ENCODE data around the gene USP33. TPM values are rescaled to one million over a fixed set of nuclear protein-coding genes. Genes with fewer than 3 reads are reported as not detected.

Gene USP33
- total and polyA plus RNA-seq, 10 of the 15 experiments (the other 5 are each of a cell fraction or from before 2014, with no cell fraction given): 13.1 to 49.9 (median 32.2) TPM

GRCh38 chr1:77779529-77780281 is 20.1 kb upstream of the USP33 start, which contains the start of gene MIGA1:
MIGA1 (plus strand) TSS chr1:77779649; CDS start chr1:77783253, 3,604 bp downstream.
- intact Hi-C loops (cut with micrococcal nuclease; ENCODE audit: unreplicated experiment): no loop called here
- RAD21 ChIA-PET (ENCODE audit: unreplicated experiment): interaction anchor here (0.7 to 2.3 kb wide), 6 partner anchors 9 to 234 kb away, joined by 3 to 12 read pairs (median 4); no protein-coding TSS in a partner anchor
- TF ChIP-seq HCFC1 (IDR thresholded peaks at IDR 0.05; ENCODE audit: low read length): peak; percentile 80
- no peak for TF ChIP-seq CBFB (IDR thresholded peaks at IDR 0.05; ENCODE audit: low read depth)
- TF ChIP-seq SRF (IDR thresholded peaks at IDR 0.05; ENCODE audit: low read depth in 2 of 2, low read length in 2 of 2): peak in 1 of 2 experiments; percentile 3; a peak in 1 of 4 replicates
- peak; percentile 48; the same call in 1 of the 2 replicates for TF ChIP-seq NR2F1 (conservative IDR thresholded peaks at IDR 0.05)
- no peak for TF ChIP-seq MTA3 (IDR thresholded peaks at IDR 0.05; ENCODE audit: borderline replicate concordance, low read length)
- no peak for TF ChIP-seq PAX5 (IDR thresholded peaks at IDR 0.05; ENCODE audit: borderline replicate concordance, low read depth, low read length)
- TF ChIP-seq CREM (IDR thresholded peaks at IDR 0.05; ENCODE audit: low read depth): peak; percentile 89
- no peak for TF ChIP-seq HDAC2 (IDR thresholded peaks at IDR 0.05)
- 0 out of 3 replicates have a peak, but pooled peaks have one; percentile 16 for TF ChIP-seq POU2F2 (IDR thresholded peaks at IDR 0.05; ENCODE audit: borderline replicate concordance, low read depth, low read length)
- peak; percentile 45; the same call in 1 of the 2 replicates for TF ChIP-seq POLR2AphosphoS5 (IDR thresholded peaks at IDR 0.05; ENCODE audit: low read length)
- TF ChIP-seq WRNIP1 (IDR thresholded peaks at IDR 0.05; ENCODE audit: borderline replicate concordance, low read depth, low read length): no peak
- peak; percentile 71 for TF ChIP-seq MXI1 (IDR thresholded peaks at IDR 0.05; ENCODE audit: low read depth, low read length)
- no peak for TF ChIP-seq CEBPB (IDR thresholded peaks at IDR 0.05; ENCODE audit: borderline replicate concordance in 1 of 2, low read depth in 2 of 2, low read length in 2 of 2)
- peak; percentile 42; the same call in 1 of the 2 replicates for TF ChIP-seq NBN (IDR thresholded peaks at IDR 0.05)
- TF ChIP-seq MTA2 (IDR thresholded peaks at IDR 0.05; ENCODE audit: low read depth): peak; percentile 82
- TF ChIP-seq NR2C2 (IDR thresholded peaks at IDR 0.05; ENCODE audit: borderline replicate concordance, control insufficient read depth, insufficient read length, low read depth): peak; percentile 63
- TF ChIP-seq IKZF1 (conservative IDR thresholded peaks at IDR 0.05): peak; percentile 68
- TF ChIP-seq NKRF (conservative IDR thresholded peaks at IDR 0.05): peak; percentile 37; the same call in 1 of the 2 replicates
- TF ChIP-seq RFX5 (IDR thresholded peaks at IDR 0.05; ENCODE audit: low read depth, low read length): no peak

More at GRCh38 chr1:77779529-77780281, 20.1 kb upstream of the USP33 start, which contains the start of gene MIGA1:
- Histone ChIP-seq H3K9ac (ENCODE audit: control insufficient read depth, insufficient read depth, low read length) (peak within 1 kb of the TSS; percentile 76), H3K36me3 (ENCODE audit: control insufficient read depth in 2 of 2, insufficient read depth in 2 of 2, low read length in 1 of 2) (peaks cover 0 to under 1% of the 10 kb centered on the region in 2 experiments; a peak in 3 of 4 replicates), H3K4me2 (ENCODE audit: control insufficient read depth, insufficient read depth) (peak within 1 kb of the TSS; percentile 63), H4K20me1 (ENCODE audit: control insufficient read depth, insufficient read depth) (no peaks in the 10 kb centered on the region), H3K79me2 (ENCODE audit: control insufficient read depth, insufficient read depth, low read length) (peaks cover 29% of the 10 kb centered on the region), H3K9me3 (replicated peaks; ENCODE audit: control insufficient read depth, insufficient read depth, low read length) (no peaks in the 10 kb centered on the region; the same call in 1 of the 3 replicates), H3K27ac (ENCODE audit: control insufficient read depth, insufficient read depth) (peak within 1 kb of the TSS; percentile 68), H3K27me3 (replicated peaks in 1 of 2; ENCODE audit: control insufficient read depth in 2 of 2, insufficient read depth in 2 of 2, low read length in 1 of 2) (no peaks in the 10 kb centered on the region), H3K4me1 (ENCODE audit: control insufficient read depth, insufficient read depth, low read length) (peaks cover 7% of the 10 kb centered on the region; the same call in 1 of the 2 replicates), H2AFZ (ENCODE audit: control insufficient read depth, low read depth, low read length) (peak within 1 kb of the TSS; percentile 86), H3K4me3 (peak within 1 kb of the TSS; percentile 84)
- FAIRE-seq (peak; percentile 88), ATAC-seq (peak; percentile 94), DNase-seq (ENCODE audit: low read depth, low spot score) (peak; percentile 47)
- no TSS peak for BruUV-seq (replicated peaks)
- ChIA-PET SMC1A (ENCODE audit: uncharacterized antibody, unreplicated experiment) (interaction anchor here (0.7 to 1.7 kb wide), 12 partner anchors 9 to 225 kb away, joined by 3 to 10 read pairs (median 3); partner anchors contain the start of gene DNAJB4), POLR2A (interaction anchor here (0.6 to 2.6 kb wide), 4 partner anchors 9 to 645 kb away, joined by 3 to 20 read pairs (median 4); partner anchors contain the start of gene FUBP1), CTCF (no interaction called here)
- 2% methylated on average over 40 of the region's 40 CpGs for WGBS (ENCODE audit: insufficient coverage, insufficient replicate concordance, low lambda C conversion rate, missing lambda C conversion rate)
- in situ Hi-C loops (cut with MboI): no loop called here

All from GM12878 (cell line).